HG03095 (cell line): ENCODE data around the gene ARHGEF28.

Source experiments
- ATAC-seq: cut with Tn5 transposase; IDR thresholded peaks from one replicate; pipeline ENCODE4 v1.9.1; 2021; ENCODE audit warnings: moderate library complexity; ENCODE audit not compliant: unreplicated experiment

ARHGEF28 gene

DNA sequence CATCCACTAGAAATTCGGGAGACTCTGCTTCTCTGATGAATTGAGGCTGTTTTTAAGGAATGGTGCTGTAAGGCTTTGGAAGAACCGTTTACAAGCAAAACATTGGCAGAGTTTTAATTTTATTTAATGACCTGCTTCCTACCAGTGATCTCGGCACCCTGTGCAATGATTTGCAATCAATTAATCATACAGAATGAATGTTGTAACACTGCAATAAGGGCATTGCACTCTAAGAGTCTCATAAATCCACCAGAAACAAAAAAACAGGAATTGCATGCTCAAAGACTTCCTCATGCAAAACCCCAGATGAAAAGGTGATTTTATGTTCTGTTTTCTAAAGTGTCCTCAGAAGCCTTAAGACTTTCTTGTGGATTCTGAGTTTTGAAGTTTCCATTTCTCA lies 295.7 kb downstream of the ARHGEF28 start:
- ATAC-seq = no peak

DNA sequence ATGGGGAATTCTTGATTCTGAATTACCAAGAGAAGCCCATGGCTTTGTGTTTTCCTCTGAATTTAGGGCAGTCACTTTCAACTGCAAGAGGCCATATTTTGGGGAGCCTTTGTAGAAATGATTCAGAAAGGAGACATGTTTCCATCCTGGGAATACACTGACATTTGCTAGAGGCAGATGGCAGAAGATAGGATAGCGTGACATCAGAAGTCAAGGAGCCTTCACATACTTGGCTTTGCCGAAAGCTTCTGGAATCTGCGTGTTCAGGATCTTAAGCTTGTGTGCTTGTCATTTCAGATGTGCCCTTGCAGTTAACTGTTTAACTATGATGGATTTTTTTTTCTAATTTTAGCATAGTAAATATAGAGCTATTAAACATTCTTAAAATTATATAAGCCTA lies 296.2 kb downstream of the ARHGEF28 start:
- ATAC-seq = no peak

DNA sequence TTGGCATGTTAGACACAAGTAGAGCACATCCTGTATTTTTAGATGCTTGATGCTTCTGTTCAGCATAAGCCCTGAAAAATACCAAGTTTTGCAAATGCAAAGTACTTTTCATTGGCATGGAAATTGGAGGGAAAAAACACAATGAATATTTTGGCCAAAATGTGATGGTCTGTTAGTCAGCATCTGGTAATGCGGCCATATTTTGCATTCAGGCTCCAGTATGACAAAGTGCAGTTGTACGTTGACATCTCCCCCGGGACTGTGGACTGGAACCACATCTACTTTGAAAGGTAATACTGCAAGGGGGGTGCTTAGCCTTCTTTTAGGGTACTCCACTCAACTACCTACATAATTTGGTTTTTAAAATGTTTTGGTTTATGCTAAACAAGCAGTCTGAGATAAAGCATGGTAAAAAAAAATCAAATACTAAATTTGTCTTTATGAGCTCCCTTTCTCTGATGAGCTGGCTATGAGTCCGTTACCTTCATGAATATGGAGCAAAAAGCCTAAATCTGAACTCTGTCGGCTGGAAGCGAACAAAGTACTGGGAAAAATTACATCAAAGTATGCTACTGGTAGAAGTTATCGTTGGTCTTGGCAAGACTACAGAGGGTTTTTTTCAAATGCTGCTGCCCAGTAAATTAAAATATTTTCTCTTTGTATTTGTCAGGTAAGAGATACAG lies 297.0 kb downstream of the ARHGEF28 start:
- ATAC-seq = no peak

DNA sequence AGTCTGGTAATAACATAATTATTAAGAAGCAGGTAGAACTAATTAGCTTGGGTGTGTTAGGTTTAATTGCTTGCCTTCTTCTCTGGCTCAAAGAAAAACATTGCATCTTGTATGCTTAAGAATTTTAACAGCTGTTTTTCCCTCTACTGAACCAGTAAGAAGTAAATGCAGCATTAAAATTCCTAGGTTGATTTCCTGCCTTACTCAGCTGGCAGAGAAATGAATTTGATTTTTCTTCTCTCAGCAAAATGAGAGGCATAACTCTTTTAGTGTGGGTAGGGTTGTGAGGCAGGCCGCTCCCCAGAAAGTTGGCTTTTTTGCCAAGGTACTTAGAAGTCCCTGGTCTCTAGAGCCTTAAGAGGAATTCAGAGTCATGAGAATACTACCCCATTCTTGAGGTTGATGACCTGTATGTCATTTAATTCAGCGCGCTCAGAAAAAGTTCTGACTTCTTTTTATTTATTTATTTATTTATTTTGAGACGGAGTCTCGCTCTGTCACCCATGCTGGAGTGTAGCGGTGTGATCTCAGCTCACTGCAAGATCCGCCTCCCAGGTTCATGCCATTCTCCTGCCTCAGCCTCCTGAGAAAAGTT lies 302.6 kb downstream of the ARHGEF28 start:
- no peak for ATAC-seq

DNA sequence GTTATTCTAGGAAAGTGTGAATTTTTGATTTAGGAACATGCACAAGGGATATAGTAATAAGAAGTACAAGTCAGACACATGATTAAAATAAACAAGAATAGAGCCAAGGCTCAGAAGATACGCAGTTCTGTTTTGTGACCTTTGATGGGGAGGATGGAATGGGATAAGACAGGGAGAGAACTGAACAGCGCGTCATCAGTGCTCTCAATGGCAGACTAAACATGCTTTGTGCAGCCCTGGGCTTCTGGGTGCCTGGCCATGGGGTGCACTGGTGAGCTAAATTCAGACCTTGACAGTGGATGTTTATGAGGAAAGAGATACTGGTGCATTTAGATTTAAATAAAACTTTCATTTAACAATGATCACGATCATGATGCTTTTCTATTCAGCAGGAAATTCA lies 309.7 kb downstream of the ARHGEF28 start:
- no peak for ATAC-seq

DNA sequence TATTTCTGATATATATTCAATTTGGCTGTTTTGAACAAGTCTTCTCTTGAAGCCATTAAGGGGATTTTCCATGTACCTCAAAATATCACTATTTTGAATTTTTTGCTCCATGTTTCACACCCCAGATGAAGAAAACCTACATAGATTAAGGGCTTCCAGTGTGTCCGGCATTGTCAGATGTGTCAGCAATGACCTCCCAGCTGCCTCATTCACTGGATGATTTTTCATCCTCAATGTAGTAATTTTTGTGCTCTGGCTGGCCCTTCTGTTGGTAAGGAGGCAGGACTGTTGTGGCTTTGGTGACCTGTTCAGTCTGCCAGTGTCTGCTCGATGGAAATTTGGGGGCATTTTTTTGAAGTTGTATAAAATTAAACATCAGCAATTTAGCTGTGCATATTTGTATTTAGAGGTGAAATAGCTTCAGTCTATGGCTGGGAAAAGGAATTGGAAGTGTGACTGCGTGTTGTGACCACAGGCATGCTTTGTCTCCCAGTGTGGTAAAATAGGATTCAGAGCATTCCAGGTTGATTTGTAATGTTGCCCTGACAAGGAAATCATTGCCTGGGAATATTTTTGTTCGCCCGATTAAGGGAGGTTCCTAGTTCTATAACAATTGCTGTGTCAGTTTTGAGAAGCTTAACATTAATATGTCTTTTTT lies 312.4 kb downstream of the ARHGEF28 start:
- ATAC-seq = no peak

DNA sequence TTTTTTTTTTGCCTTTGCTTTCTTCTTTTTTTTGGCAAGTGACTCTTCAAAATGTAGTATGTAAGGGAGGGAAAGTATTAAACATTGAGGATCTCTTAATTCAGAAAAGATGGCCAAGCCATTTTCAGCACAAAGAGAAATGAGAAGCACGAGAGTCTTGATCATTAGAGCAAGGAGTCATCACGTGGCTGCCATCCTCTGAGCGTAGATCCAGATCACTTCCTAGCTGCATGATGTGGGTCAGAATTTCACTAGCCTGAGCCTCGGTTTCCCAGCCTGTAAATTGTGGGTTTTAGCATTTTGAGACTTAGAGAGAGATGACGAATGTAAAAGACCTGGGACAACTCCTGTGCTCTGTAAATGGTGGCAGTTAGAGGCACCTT lies 312.9 kb downstream of the ARHGEF28 start:
- no peak for ATAC-seq

DNA sequence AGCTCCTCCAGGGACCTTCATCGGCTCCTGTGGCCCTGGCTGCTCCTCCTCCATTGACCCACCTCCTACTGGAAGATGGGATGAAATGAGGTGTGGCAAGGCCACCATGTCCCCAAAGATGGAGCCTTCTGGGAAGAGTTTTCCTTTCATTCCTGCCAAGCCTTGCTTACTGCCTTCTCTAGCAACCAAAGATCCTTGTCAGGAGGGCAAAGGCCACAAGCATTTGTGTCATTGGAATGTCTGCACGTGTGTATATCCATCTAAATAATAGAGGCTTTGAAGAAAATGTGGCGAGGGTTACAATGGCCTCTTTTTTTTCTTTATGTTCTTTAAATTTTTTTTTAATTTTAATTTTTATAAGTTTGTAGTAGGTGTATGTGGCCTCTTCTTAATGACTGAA lies 313.6 kb downstream of the ARHGEF28 start:
- ATAC-seq = no peak

DNA sequence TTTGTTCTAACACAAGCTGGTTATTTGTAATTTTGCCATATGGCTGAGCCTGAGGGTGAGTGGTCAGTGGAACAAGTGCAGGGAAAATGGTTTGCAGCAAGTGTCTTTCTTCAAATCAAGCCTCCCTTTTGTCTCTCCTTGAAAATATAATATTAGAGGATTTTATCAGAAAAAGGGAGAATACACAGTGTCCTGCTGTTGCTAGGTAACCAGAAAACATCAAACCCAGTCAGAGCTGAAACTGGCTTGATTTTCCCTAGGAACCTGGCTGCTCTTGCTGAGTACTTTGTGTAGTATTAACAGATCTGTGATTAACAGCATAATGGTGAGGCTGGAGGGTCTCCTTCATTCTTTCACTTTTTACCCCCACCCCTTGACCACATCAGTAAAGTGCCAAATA lies 314.0 kb downstream of the ARHGEF28 start:
- no peak for ATAC-seq

DNA sequence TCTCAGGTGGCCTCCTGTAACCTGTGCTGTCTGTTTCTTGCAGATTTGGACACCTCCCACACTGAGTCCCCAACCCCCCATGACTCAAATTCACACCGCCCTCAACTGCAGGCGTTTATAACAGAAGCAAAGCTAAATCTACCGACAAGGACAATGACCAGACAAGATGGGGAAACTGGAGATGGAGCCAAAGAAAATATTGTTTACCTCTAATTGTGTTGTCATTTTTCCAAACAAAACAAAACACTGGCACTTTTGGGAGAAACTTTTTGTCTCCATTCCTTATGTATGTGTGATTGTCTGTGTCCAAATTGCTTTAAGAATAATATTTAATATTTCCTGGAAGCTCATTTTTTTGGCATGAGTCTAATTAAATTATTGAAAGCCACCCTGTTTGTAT lies 314.8 kb downstream of the ARHGEF28 start:
- no peak for ATAC-seq

DNA sequence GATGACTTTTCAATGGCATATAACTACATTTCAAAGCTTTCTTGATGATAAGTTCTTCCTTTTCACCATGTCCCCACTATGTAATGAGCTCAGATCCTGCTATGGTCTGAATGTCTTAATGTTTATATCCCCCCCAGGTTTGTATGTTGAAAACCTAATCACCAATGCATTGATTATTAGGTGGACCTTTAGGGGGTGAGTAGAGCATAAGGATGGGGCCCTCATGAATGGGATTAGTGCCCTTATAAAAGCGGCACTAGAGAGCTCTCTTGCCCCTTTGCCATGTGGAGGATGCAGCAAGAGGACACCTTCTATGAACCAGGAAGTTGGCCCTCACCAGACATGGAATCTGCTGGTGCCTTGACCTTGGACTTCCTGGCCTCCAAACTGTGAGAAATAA lies 316.8 kb downstream of the ARHGEF28 start:
- no peak for ATAC-seq

DNA sequence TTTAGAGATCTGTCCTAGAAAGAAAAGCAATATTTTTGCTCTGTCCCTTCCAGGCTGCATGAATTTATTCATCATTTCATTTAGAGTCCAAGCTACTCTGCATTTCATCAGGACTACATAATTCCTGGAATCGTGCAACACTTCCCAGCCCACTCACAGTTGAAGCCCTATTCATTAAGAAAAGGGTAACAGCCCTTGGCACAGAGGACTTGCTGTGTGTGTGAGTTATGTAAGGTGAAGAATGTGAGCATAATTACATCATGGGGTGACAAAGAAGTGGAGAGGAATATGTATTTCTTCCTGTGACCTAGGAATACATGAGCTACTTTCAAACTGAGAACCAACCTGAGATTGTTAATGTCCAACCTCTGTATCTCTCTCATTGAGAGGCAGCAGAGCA lies 317.4 kb downstream of the ARHGEF28 start:
- ATAC-seq = no peak

DNA sequence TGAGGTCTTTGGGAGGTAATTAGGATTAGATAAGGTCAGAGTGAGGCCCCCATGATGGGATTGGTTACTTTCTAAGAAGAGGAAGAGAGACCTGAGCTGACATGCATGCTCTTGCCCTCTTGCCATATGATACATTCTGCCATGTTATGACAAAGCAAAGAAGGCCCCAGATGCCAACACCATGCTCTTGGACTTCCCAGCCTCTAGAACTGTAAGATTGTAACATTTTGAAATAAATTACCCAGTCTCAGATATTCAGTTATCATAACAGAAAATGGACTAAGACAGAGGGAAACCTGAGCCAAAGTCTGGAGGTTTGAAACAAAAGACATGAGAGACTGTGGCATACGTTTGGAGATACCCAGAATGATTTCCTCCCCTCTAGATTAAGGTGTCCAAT lies 318.6 kb downstream of the ARHGEF28 start:
- no peak for ATAC-seq

DNA sequence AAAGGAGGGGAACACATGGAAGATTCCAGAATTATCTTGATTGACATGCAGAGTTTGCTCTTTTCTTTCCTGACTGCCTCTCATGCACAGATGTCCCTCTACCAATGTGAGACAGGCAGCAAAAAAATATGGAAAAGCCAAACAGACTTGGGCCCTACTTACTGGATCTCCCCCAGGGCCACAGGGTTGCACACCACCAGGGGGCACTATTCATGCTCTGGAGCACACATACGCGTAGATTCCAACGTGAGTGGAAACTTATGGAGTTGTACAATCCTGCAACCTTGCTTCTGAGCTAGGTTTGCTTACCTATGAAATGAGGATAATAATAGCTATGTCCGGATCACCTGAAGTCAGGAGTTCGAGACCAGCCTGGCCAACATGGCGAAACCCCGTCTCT lies 319.5 kb downstream of the ARHGEF28 start:
- ATAC-seq = no peak

DNA sequence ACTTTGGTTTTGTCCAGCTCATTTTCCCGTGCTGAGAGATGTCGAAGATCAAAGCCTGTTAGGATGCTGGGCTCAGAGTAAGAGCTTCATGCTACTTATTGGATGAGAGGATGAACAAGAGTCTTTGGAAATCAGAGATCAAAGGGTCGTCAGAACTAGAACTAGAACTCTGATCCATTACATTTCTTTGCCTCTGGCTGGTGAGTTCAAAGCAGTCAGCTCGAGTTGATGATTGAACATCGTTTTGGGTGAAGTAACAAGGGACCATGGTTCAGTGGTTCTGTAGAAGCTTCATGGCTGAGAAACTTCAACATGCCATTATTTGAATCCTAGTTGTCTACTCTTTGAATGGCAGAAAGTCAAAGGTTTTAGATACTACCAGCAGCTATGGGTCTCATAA lies 320.3 kb downstream of the ARHGEF28 start:
- no peak for ATAC-seq

DNA sequence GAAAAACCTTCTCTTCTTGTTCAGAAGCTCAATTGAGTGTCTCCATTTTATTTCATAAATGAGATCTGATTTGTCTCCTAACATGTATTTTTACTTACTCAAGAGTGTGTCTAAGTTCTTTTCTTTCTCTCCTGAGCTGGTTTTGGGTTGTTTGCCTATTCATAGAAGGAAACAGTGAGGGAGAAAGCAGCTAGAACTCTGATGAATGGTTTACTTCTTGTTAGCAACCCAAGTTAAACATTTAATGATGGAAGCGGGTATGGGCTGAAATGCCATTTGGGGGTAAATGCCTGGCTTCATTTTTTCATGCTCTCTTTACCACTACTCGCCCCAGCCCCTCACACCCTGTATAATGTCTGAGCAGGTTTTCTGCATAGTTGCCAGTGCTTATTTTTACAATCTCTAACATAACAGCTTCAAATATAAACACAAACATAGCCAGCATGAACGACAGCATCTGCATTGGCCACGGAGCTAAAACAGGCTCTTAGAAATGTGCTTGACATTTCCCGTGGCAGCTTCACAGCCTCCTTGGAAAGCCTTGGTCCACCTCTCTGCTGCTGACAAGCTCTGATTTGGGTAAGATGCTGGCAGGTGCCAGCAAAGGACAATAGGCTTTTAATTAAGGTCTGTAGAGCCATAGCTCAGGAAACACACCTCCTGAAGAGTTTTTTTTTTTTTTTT lies 321.1 kb downstream of the ARHGEF28 start:
- no peak for ATAC-seq

DNA sequence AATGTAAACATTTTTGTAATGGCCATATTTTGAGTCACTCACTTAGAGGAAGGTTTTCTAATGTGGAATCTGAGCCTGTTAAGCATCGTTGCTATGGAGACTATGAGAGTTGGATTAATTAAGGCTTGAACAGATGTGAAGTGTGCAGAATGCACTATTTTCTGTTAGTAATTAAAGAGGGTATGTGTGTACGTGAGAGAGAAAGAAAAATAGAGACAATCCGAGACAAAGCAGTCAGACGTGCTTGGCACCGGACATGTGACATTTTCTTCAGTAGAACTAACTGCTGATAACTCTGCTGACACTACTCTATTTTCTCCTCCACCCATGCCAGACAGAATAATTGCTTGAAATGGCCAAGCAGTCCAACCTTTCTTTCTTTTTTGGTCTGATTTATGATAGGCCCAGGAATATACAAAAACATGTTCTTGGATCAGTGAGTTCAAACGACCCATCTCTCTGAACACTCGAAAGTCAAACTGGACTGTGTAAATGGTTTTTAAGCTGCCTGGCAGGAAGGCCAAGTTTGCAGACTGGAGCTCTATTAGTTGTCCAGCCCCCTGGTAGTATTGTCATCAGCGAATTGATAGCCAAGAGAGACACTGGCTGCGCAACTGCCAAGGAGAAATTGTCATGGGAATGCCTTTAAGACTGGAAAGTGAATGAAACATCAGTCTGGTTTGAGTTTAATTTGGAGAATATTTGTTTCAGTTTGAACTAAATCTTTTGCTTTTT lies 322.1 kb downstream of the ARHGEF28 start:
- ATAC-seq = no peak

DNA sequence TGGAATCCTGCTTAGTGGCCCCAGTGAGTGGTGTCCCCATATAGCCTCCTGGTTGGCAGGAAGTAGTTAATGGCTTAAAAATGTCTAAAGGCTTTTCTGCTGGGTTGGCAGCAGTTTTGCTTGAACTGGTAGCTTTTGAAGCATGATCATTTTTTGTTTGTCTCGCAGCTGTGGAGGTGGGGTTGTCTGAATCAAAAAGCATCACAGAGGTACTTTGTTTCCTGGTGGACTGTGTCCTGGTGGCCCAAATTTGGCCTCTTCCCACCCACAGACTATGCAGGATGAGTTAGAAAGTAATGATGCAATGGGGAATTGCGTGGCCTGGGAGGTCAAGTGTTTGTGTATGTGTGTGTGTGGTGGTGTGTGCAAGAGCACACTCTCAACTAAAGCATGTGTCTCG lies 322.7 kb downstream of the ARHGEF28 start:
- ATAC-seq = no peak

DNA sequence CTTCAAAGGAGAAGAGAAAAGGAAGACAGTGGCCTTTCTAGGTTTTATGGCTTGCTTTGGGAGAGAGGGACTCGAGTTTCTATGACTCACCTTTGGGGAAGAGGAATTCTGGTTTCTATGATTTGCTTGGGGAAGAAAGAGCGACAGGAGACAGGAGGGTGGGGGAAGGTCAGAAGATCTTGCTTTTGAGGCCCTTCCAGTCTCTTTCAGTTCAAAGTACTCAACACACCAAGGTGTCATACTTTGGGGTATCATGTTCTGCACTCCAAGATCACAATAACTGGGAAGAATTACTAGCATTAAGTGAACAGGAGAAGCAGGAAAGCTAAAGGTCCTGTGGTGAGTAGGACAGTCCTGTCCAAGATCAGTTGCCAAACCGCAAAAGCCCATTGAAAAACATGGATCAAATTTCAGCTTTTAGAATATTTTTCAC lies 324.5 kb downstream of the ARHGEF28 start:
- no peak for ATAC-seq

DNA sequence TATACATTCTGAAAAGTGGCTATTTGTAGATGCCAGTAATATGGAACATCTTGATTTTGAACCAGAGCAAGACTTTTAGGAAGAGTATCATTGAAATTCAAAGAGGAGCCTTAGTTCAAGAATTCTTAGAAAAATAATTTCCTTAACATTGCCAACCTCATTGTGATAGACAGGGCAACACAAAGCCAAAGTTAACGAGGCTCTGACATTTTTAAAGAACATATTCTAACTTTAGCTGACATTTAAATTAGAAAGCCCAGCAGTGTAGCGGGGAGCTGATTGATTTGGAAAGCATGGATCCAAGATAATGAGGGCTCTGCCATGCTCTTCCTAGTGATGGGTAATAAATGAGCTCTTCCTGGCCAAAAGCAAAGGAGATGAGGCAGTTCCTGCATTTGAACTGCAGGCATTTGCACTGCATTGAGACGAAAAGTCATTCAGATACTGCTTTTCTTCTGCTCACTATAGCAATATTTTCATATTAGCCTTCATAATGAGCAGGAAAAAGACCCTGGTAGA lies 325.0 kb downstream of the ARHGEF28 start:
- no peak for ATAC-seq

DNA sequence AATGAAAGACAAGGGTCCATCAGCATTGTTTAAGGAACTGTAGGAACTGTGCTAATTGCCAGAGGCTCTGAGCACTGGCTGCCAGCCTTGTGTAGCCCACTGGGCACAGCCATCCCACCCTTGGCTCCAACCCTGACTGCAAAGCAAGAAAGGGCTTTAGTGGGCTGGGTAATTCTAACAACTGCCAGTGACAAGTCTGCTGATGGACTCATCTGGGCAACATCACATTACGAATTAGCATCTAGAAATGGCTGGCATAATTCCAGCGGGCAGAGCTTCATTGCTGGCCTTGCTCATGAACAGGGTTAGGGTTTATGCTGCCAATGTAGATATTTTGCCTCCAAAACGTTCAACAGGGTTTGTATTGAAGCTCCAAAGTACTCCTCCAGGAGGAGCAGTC lies 326.9 kb downstream of the ARHGEF28 start:
- no peak for ATAC-seq
